Measurements from ENCODE around the gene TBXA2R. TPM values are rescaled to one million over a fixed set of nuclear protein-coding genes. Genes with fewer than 3 reads are reported as not detected.
A peak's percentile ranks its signal among the peaks of the same experiment; 100 is the strongest.

The TBXA2R gene
- total RNA-seq, 4 donors from 2014 or later: 0.27 to 0.79 TPM; not detected in 2

DNA sequence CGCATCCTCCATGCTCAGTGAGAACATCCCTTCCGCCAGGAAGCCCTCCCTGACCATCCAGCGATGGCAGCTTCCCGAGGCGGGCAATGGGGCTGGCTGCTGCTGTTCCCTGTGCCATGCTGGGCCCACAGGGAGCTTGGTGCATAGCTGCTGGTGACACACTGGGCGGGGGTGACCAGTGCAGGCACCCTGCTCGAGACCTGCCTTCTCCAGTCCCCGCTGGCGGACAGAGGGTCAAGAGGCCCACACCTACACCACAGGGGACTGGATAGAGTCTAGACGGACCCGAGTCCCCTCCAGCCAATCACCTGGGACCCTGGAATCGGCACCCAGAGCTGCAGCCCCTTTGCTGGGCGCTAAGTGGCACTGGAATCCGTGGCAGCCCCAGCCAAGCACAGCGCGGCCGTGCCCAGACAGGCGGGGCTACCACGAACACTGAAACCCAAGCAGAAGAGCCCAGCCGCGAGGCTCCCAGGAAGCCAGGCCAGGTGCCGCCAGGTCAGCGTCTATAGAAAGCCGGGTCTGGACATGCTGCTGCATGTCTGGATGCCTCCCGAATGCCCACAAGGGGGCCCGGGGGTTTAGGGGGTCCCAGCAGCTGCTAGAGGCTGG, 9.0 kb upstream of the TBXA2R start:
- 93 to 100% methylated on average over 5 to 26 of the region's 26 CpGs for WGBS, 2 donors (ENCODE audit: low coverage in 1 of 2)
- H3K4me3 ChIP-seq: no peak overlapping the region
- H3K4me1 ChIP-seq: peaks cover 0 to 15% (median 9%) of the 10 kb centered on the region in 4 donors
- H3K9me3 ChIP-seq: no peaks in the 10 kb centered on the region
- in situ Hi-C loops (cut with MboI; ENCODE audit: low pct_ligation_motif_present in 1 of 4, low pct_unique_long_range_greater_than_20kb in 1 of 4, low sequenced_read_pairs in 3 of 4) (no loop called here), intact Hi-C loops (cut with DNase I; ENCODE audit: low total_unique reads) (loop anchor here (5.0 to 10.0 kb wide), 2 partner anchors 73 to 311 kb away; no protein-coding TSS in a partner anchor)
- TF ChIP-seq POLR2AphosphoS5 (IDR thresholded peaks at IDR 0.05) (no peak), POLR2A (IDR thresholded peaks at IDR 0.05) (no peak), EP300 (IDR thresholded peaks at IDR 0.05; ENCODE audit: low read depth) (no peak)
- TF ChIP-seq, protein P1, sequence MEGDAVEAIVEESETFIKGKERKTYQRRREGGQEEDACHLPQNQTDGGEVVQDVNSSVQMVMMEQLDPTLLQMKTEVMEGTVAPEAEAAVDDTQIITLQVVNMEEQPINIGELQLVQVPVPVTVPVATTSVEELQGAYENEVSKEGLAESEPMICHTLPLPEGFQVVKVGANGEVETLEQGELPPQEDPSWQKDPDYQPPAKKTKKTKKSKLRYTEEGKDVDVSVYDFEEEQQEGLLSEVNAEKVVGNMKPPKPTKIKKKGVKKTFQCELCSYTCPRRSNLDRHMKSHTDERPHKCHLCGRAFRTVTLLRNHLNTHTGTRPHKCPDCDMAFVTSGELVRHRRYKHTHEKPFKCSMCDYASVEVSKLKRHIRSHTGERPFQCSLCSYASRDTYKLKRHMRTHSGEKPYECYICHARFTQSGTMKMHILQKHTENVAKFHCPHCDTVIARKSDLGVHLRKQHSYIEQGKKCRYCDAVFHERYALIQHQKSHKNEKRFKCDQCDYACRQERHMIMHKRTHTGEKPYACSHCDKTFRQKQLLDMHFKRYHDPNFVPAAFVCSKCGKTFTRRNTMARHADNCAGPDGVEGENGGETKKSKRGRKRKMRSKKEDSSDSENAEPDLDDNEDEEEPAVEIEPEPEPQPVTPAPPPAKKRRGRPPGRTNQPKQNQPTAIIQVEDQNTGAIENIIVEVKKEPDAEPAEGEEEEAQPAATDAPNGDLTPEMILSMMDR (IDR thresholded peaks at IDR 0.05): no peak
- H3K27ac ChIP-seq: no peak overlapping the region
- no peak for DNase-seq
- H3K27me3 ChIP-seq: no peaks in the 10 kb centered on the region
- H3K36me3 ChIP-seq: peaks cover 0 to 20% (median 0%) of the 10 kb centered on the region in 4 donors

DNA sequence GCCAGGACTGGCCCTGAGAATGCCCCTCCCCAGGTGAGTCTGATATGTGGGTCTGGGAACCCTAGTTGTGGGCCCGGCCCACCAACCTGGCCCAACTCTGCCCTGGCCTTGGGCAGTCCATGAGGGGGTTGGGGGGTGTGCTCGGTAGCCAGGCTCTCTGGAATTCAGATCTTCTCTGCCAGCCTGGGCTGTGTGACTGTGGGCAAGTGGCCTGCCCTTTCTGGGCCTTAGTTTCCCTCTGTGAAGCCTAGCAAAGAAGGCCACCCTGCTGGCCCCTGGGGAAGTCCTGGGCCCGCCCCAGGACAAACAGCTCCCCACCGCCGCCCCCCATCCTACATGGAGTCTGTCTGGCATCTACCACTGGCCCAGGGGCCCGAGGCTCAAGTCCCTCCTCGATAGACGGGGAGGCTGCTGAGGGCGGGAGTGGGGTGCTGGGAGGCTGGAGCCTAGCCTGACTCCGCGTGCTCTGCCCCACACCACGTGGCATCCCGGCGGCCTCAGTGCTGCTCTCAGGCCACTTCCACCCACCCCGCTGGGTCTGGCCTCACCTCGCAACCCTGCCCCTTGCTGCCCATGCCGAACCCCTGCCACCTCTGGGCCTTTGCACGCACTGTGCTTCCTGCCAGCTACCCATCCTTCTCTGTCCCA, 8.3 kb upstream of the TBXA2R start:
- Histone ChIP-seq H3K27ac (no peak overlapping the region), H3K9me3 (no peaks in the 10 kb centered on the region), H3K36me3 (peaks cover 0 to 20% (median 0%) of the 10 kb centered on the region in 4 donors), H3K4me1 (peaks cover 0 to 15% (median 9%) of the 10 kb centered on the region in 4 donors), H3K27me3 (no peaks in the 10 kb centered on the region), H3K4me3 (no peak overlapping the region)
- in situ Hi-C loops (cut with MboI; ENCODE audit: low pct_ligation_motif_present in 1 of 4, low pct_unique_long_range_greater_than_20kb in 1 of 4, low sequenced_read_pairs in 3 of 4): no loop called here
- intact Hi-C loops (cut with DNase I; ENCODE audit: low total_unique reads): loop anchor here (5.0 to 10.0 kb wide), 2 partner anchors 73 to 310 kb away; no protein-coding TSS in a partner anchor
- TF ChIP-seq, protein P1 (IDR thresholded peaks at IDR 0.05): no peak
- TF ChIP-seq EP300 (IDR thresholded peaks at IDR 0.05; ENCODE audit: low read depth) (no peak), POLR2A (IDR thresholded peaks at IDR 0.05) (no peak), POLR2AphosphoS5 (IDR thresholded peaks at IDR 0.05) (no peak)
- 92 to 100% methylated on average over 1 to 16 of the region's 18 CpGs for WGBS, 2 donors (ENCODE audit: low coverage in 1 of 2)
- no peak for DNase-seq

DNA sequence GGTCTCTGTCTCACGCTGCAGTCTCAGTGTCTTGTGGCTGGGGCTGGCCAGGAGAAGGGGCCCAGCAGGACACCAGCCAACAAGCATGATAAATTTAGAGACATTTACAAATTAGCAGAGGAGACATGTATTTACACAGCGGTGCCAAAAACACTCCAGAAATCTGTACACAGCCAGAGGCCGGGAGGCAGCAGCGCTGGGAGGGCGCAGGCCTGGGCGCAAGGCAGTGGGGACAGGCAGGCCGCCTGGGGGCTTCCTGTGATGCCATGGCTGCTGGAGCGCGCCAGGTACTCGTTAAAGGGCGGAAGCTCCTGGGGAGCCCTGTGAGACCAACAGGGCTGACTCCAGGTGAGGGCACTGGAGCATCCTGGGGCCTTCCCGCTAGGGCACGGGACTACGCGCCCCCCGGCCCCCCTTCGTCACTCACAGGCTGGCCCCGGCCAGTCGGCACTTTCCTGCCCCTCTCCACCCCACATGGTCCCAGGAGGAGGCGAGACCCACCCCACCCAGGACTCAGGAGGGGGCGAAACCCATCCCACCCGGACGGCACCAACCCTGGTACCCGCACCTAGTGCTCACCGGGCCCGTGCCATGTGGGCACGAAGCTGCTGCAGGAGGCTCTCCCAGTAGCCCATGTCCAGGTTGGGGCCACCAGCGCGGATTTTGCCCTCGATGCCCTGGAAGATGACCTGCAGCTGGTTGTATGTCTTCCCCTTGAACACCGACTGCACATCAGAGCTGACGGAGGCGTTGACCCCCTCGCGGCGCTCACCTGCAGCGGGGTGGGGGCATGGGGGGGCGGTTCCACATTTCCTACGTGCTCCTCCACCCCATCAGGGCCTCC, 7.4 kb upstream of the TBXA2R start:
- in situ Hi-C loops (cut with MboI; ENCODE audit: low pct_ligation_motif_present in 1 of 4, low pct_unique_long_range_greater_than_20kb in 1 of 4, low sequenced_read_pairs in 3 of 4): no loop called here
- Histone ChIP-seq H3K36me3 (peaks cover 0 to 20% (median 0%) of the 10 kb centered on the region in 4 donors), H3K4me3 (no peak overlapping the region), H3K27me3 (no peaks in the 10 kb centered on the region), H3K4me1 (peaks cover 0 to 15% (median 11%) of the 10 kb centered on the region in 4 donors), H3K9me3 (no peaks in the 10 kb centered on the region), H3K27ac (peak overlapping the region in 2 of 4 donors; percentile 4 to 17)
- no peak for DNase-seq
- 85% methylated on average over 39 of the region's 39 CpGs; no CpG with 5 or more reads in 1 of the 2 donors for WGBS, 2 donors (ENCODE audit: low coverage in 1 of 2)
- TF ChIP-seq POLR2AphosphoS5 (IDR thresholded peaks at IDR 0.05) (no peak), EP300 (IDR thresholded peaks at IDR 0.05; ENCODE audit: low read depth) (no peak), POLR2A (IDR thresholded peaks at IDR 0.05) (no peak)
- TF ChIP-seq, protein P1 (IDR thresholded peaks at IDR 0.05): no peak
- intact Hi-C loops (cut with DNase I; ENCODE audit: low total_unique reads): loop anchor here (10.0 kb wide), 1 partner anchor 309 kb away; no protein-coding TSS in a partner anchor

Data from transverse colon (tissue), 4 donors.